ENCODE data around the gene MTSS2.
A peak's percentile ranks its signal among the peaks of the same experiment; 100 is the strongest.

The MTSS2 gene

DNA sequence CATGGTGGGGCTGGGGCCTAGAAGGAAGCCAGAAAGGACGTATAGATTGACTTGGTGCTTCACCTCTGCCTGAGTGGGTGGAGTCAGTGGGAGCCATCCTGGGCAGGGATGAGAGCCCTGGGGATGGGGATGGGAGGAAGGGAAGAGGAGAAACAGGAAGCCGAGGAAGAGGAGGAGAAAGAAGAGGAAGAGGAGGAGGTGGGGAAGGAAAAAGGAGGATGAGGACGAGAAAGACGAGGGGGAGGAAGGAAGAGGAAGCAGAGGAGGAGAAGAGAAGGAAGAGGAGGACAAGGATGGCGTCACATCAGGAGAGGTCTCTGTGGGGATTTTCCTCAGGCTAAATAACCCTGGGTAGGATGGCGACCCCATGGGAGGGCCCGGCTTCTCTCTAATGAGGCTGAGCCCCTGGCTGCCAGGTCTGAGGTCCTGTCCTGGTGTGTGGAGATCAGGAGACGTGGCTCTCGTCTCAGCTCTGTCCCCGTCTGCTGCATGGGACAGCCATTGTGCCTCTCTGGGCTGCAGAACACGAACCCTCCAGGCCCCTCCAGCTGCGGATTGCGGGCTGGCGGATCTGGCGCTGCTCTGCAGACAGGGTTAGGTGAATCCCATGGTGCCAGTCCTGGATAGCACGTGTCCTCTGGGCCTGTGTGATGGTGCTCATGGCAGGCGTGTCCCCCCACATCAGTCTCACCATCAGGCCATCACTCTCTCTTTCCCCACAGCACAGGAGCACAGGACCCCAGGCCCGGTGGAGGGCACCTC is 35.5 kb upstream of the MTSS2 start:
- Mint-ChIP-seq H3K27me3 (no peaks in the 10 kb centered on the region), H3K9me3 (peaks cover 0 to 3% of the 10 kb centered on the region in 2 donors), H3K4me1 (no peaks in the 10 kb centered on the region), H3K36me3 (peaks cover 56 to 68% of the 10 kb centered on the region in 2 donors), H3K4me3 (no peak overlapping the region), H3K27ac (peak overlapping the region; percentile 37)
- DNase-seq (no peak), ATAC-seq (replicated peaks) (no peak)

GRCh38 chr16:70720425-70721201 is 34.8 kb upstream of the MTSS2 start:
- Mint-ChIP-seq H3K4me1 (no peaks in the 10 kb centered on the region), H3K36me3 (peaks cover 52 to 61% of the 10 kb centered on the region in 2 donors), H3K9me3 (peaks cover 0 to 3% of the 10 kb centered on the region in 2 donors), H3K4me3 (no peak overlapping the region), H3K27ac (peak overlapping the region; percentile 20), H3K27me3 (no peaks in the 10 kb centered on the region)
- DNase-seq (no peak), ATAC-seq (replicated peaks) (no peak)

- Mint-ChIP-seq H3K36me3 (peaks cover 43 to 53% of the 10 kb centered on the region in 2 donors), H3K9me3 (peaks cover 0 to 3% of the 10 kb centered on the region in 2 donors), H3K4me1 (no peaks in the 10 kb centered on the region), H3K4me3 (no peak overlapping the region), H3K27ac (no peak overlapping the region), H3K27me3 (no peaks in the 10 kb centered on the region)
- ATAC-seq (replicated peaks) = no peak
- no peak for DNase-seq
Measured at GRCh38 chr16:70717065-70717464, 31.2 kb upstream of the MTSS2 start.

DNA sequence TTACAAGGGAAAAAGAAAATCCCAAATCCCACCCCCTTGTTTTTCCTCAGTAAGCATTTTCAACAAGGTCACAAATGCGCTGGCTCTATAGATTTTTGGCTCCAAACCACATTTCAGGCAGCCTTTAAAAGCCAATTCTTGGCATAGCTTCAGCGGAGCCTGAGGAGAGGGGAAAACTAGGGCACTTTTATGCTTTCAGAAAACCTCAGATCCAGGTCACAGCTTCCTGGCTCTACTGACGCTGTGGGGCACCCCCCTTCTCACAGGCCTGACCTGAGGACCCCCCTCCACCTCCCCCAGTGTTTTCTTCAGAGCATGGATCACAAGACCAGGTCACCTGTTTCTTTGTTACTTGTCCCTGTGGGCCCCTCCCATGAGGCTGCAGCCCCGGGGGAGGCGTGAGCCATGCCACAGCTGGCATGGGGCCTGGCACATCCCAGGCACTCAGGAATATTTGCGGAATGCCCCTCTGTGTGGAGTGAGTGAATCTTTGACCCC is 30.1 kb upstream of the MTSS2 start:
- no peaks in the 10 kb centered on the region for H3K4me1 Mint-ChIP-seq
- peaks cover 0 to 3% of the 10 kb centered on the region in 2 donors for H3K9me3 Mint-ChIP-seq
- no peak overlapping the region for H3K4me3 Mint-ChIP-seq
- no peak overlapping the region for H3K27ac Mint-ChIP-seq
- peaks cover 37 to 51% of the 10 kb centered on the region in 2 donors for H3K36me3 Mint-ChIP-seq
- H3K27me3 Mint-ChIP-seq = no peaks in the 10 kb centered on the region
- DNase-seq (no peak), ATAC-seq (replicated peaks) (no peak)

DNA sequence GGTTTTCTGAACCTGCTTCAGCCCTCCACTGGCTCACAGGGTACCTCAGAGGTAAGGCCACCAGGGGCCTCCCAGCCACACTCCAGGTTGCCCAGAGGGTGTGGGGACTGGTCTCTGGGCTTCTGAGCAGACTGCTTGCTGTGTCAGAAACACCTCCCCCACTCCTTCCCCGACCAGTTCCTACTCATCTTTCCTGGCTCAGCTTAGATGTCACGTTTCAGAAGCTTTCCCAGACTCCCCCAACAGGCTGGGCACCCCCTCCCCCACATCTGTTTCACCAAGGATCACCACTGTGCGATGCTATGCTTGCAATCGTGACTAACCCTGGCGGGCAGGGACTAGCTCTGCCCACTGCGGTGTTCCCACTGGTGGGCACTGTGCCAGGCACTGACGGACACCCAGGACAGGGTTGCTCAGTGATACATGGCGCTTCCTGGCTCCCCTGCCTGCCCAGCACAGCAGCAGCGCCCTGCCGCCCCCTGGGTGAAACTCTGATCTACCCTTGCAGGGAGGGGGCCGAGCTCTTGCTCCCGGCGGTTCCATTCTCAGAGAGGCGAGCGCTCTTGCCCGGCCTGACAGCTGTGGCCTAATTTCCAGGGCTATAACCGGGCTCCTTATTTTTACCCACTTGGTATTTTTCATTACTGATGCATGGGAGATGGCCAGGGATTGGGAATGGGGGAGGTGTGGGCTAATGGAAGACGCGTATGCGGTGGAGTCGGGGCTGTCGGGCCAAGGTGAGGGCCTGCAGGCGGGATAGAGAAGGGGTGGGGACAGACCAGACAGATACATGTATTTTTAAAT is 29.4 kb upstream of the MTSS2 start:
- H3K27me3 Mint-ChIP-seq = no peaks in the 10 kb centered on the region
- peaks cover 0 to 2% of the 10 kb centered on the region in 2 donors for H3K9me3 Mint-ChIP-seq
- no peaks in the 10 kb centered on the region for H3K4me1 Mint-ChIP-seq
- ATAC-seq (replicated peaks) = no peak
- H3K36me3 Mint-ChIP-seq = peaks cover 37 to 47% of the 10 kb centered on the region in 2 donors
- no peak for DNase-seq
- H3K4me3 Mint-ChIP-seq = no peak overlapping the region
- H3K27ac Mint-ChIP-seq = no peak overlapping the region

- H3K4me3 Mint-ChIP-seq = no peak overlapping the region
- H3K36me3 Mint-ChIP-seq = peaks cover 32 to 40% of the 10 kb centered on the region in 2 donors
- no peaks in the 10 kb centered on the region for H3K9me3 Mint-ChIP-seq
- ATAC-seq (replicated peaks) = no peak
- no peaks in the 10 kb centered on the region for H3K4me1 Mint-ChIP-seq
- DNase-seq = no peak
- no peaks in the 10 kb centered on the region for H3K27me3 Mint-ChIP-seq
- H3K27ac Mint-ChIP-seq = no peak overlapping the region
Measured at GRCh38 chr16:70714581-70715054, 28.8 kb upstream of the MTSS2 start.

DNA sequence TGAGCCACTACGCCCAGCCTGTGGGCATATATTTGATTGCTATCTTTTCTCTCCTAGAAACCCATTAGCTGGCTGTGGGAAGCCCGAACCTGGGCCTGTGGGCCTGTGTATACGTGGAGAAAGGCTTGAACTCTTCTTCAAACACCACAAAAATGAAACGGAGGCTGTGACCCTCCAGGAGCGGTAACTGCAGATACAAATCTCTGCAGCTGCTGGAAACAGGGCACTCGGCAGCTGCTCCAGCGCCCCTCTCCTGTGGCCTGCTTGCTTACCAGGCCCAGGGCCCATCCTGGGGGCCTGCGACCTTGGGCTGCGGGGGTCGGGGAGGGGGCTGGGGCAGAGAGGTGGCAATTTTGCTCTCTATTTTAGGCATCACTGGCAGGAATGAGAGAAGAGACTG is 28.0 kb upstream of the MTSS2 start:
- Mint-ChIP-seq H3K9me3 (no peaks in the 10 kb centered on the region), H3K27ac (no peak overlapping the region), H3K36me3 (peaks cover 30 to 32% of the 10 kb centered on the region in 2 donors), H3K4me3 (no peak overlapping the region), H3K4me1 (no peaks in the 10 kb centered on the region), H3K27me3 (no peaks in the 10 kb centered on the region)
- no peak for DNase-seq
- ATAC-seq (replicated peaks) = no peak

- Mint-ChIP-seq H3K27me3 (no peaks in the 10 kb centered on the region), H3K36me3 (peaks cover 30 to 33% of the 10 kb centered on the region in 2 donors), H3K4me1 (no peaks in the 10 kb centered on the region), H3K4me3 (no peak overlapping the region), H3K9me3 (no peaks in the 10 kb centered on the region), H3K27ac (no peak overlapping the region)
- DNase-seq = no peak
- no peak for ATAC-seq (replicated peaks)
Measured at GRCh38 chr16:70713342-70713741, 27.5 kb upstream of the MTSS2 start.

DNA sequence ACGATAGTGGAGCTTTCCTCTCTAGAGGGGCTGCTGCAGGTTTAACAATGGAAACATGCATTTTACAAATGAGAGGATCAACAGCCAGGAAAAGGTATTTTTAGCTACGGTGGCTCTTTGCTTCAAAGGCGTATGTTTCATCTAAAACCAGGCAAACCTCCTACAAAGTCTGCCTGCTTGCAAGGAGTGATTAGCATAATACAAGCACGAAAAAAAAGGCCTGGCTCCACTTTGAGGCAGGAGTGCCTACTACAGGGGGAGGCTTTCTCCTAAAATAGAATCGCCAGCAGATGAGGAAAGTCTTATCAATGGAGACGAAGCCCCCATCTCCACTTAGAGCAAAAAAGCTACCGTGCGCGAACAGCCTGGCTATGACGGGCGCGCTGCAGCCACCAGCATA is 27.1 kb upstream of the MTSS2 start:
- no peaks in the 10 kb centered on the region for H3K4me1 Mint-ChIP-seq

GRCh38 chr16:70712359-70712758 is 26.5 kb upstream of the MTSS2 start:
- DNase-seq (no peak), ATAC-seq (replicated peaks) (no peak)
- Mint-ChIP-seq H3K4me3 (no peak overlapping the region), H3K9me3 (no peaks in the 10 kb centered on the region), H3K36me3 (peaks cover 32 to 35% of the 10 kb centered on the region in 2 donors), H3K27ac (no peak overlapping the region), H3K27me3 (no peaks in the 10 kb centered on the region), H3K4me1 (no peaks in the 10 kb centered on the region)

More for the DNA sequence above, 27.1 kb upstream of the MTSS2 start:
- H3K4me3 Mint-ChIP-seq = no peak overlapping the region
- H3K36me3 Mint-ChIP-seq = peaks cover 32 to 37% of the 10 kb centered on the region in 2 donors
- H3K9me3 Mint-ChIP-seq = no peaks in the 10 kb centered on the region
- ATAC-seq (replicated peaks) (no peak), DNase-seq (no peak)
- peak overlapping the region; percentile 20 for H3K27ac Mint-ChIP-seq
- no peaks in the 10 kb centered on the region for H3K27me3 Mint-ChIP-seq

DNA sequence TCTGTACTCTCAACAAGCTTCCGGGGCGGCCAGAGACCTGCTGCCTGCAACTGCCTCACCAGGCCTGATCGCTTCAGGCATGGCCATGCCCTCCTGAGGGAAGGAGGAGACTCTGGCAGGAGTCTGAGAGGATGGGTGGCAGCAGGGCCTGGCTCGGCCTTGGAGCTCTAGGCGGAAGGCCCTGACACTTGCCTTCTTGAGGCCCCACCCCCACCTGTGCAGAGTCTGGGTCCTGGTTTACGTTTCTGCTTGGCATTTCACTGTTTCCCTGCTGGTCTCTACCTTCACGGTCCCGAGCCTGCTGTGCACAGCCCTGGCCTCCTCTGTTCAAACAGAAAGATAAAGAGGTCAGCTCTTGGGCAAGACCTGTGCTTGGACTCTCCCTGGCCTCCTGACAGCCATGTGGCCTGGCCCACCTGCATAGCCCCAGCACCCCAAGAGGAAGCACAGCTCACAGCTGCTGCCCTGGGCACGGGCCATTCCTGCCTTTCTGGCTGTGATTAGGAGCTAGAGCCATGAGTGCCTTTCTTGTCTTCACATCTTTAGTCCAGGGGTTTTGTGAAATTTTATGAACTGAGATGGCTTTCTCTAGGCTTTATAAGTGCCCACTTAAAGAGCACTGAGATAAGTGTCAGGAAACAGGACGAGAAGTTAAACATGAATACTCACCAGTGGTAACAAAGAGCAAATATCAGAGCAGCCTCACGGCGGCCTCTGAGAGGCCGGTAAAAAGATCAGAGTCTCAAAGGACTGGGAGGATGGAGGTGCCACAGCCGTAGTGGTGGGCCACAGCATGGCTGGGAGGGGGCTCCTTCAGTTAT is 25.6 kb upstream of the MTSS2 start:
- Mint-ChIP-seq H3K36me3 (peaks cover 26 to 40% of the 10 kb centered on the region in 2 donors), H3K27ac (no peak overlapping the region), H3K4me3 (no peak overlapping the region)

DNA sequence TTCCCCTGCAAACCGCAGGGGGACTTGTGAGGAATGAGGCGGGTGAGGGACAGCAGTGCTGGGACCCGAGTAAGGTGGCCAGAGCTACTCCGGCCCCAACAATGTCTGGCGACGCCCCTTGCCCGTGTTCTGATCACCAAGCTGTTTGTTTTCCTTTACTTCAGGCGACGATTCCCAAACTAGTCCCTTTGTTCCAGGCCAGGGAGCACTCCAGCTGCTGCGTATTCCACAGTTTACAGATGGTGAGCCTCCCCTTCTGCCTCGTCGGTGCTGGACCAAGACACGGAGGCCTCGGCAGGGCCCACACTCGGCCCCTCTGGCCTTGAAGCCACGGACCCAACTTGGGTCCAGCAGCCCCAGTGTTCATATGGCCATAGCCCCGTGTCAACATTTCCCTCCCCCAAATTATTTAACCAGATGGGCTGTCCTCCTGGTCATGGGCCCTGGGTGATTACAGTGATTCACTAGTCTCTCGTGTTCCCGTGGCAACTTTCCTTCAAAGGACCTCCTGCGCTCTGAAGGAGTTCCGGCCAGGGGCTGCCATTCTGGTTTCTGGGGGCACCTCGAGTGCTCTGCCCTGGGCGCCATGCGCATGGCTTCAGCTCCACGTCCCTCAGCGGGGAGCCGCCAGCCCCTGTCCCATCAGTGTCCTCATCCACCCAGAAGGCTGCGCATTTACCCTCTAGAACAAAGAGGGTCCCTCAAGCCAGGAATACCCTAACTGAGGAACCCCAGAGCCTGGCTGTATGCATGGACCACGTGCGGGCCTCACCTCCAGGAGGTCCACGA is 24.8 kb upstream of the MTSS2 start:
- Mint-ChIP-seq H3K27ac (no peak overlapping the region), H3K4me3 (no peak overlapping the region), H3K9me3 (no peaks in the 10 kb centered on the region), H3K4me1 (no peaks in the 10 kb centered on the region), H3K36me3 (peaks cover 28 to 40% of the 10 kb centered on the region in 2 donors), H3K27me3 (no peaks in the 10 kb centered on the region)
- DNase-seq (no peak), ATAC-seq (replicated peaks) (no peak)

More for the DNA sequence above, 25.6 kb upstream of the MTSS2 start:
- Mint-ChIP-seq H3K27me3 (no peaks in the 10 kb centered on the region), H3K4me1 (no peaks in the 10 kb centered on the region), H3K9me3 (no peaks in the 10 kb centered on the region)
- DNase-seq = no peak
- ATAC-seq (replicated peaks) = no peak

GRCh38 chr16:70709942-70710341 is 24.1 kb upstream of the MTSS2 start:
- DNase-seq = no peak
- peaks cover 27 to 34% of the 10 kb centered on the region in 2 donors for H3K36me3 Mint-ChIP-seq
- no peaks in the 10 kb centered on the region for H3K9me3 Mint-ChIP-seq
- no peak for ATAC-seq (replicated peaks)
- no peaks in the 10 kb centered on the region for H3K4me1 Mint-ChIP-seq
- H3K27me3 Mint-ChIP-seq = no peaks in the 10 kb centered on the region
- no peak overlapping the region for H3K4me3 Mint-ChIP-seq
- no peak overlapping the region for H3K27ac Mint-ChIP-seq
